NCI-H446 treated with DMSO at 0.1 percent for 48 hours (cell line): ENCODE measurements around the gene DHX35.
A peak's percentile ranks its signal among the peaks of the same experiment; 100 is the strongest.

Experiments
- DNase-seq: peaks from one replicate; lab custom pipeline; 2025; lab: John Stamatoyannopoulos, UW

Gene DHX35

DNA sequence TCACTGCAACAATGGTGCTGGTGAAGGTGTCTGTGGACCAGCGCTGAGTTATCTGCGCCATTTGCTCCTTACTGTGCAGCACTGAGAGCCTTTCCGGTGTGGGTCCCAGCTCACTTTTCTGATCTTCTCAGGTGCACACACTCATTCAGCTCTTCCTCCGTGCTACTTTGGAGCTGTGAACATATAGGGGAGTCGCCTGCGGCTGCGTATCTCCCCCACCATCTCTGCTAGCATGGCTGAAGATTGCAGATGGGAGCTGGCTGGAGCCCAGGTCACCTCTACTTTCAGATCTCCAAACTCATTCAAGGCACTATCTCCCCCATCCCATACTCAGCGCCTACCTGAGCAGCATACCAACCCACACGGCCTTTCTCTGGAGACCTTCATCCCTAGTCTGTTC is 96.9 kb downstream of the DHX35 start:
- DNase-seq: no peak

DNA sequence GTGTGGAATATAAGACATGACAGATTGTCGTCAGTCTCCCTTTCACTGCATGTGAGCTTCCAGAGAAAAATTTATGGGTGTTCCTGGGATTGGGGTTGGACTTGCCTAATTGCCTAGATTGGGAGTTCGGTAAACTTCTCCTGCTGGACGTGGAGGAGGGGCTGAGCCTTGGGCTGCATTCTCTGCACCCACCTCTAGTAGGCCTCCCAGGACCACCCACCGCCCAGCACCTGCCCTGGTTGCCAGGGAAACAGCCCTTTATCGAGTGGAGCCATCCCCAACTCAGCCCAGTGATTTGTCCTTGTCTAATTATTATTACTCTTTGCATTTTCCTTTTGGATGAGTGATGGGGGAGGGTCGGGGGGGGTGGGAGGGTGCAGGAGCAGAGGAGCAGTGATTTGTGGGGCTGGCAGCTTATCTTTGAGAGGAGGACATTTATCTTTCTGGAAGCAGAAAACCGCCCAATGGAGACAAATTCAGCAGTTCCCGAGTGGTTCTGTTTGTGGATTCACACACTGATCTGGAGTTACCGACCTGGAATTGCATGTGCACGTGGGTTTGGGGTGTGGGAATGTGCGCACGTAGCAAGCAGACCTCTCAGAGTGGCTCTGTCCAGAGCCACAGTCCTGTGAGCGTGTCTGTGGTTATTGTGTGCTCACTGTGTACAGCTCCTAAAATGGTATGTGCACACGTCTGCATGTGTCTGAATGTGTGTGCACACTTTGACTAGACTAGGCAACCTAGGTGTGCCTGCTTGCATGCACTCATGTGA is 104.5 kb downstream of the DHX35 start:
- no peak for DNase-seq

DNA sequence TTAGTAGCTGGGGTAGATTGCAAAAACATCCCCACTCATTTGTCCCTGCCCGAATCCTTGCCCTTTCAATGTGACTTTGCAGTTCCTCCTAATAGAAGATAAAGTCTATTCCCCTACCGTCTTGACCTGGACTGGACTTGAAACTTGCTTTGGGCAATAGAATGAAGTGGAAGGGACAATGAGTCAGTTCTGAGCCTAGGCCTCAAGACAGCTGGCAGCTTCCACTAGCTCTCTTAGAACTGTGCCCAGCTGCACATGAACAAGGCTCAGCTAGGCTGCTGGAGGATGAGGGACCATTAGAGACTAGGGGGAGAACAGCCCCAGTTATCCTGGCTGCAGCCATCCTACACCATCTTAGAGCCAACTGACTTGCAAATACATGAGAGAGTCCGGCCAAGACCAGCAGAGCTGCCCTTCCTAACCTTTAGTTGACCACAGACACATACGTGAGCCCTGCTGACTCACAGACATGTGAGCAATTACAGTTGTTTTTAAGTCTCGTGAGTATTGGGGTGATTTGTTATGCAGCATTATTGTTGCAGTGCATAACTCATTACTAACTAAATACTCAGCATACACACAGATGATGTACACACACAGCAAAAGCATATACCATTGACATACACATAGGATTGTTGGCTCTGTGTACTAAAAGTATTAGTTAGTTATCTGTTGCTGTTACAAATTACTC is 105.5 kb downstream of the DHX35 start:
- no peak for DNase-seq

DNA sequence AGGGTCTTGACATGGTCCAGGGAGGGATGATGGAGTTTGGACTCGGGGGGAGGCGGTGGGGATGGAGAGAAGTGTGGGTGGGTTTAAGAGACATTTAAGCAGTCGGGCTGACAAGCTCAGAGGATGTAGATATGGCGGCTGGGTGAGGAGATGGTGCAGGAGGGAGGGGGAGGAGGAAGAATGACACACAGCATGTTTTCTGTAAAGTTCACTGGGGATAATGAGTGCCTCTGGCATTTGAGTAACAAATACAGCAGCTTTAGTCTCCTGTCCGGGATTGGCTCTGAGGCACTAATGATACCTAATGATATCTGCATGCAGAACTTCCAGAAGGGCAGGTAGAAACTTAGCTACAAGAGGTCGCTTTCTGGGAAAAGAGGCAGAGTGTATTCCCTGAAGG is 107.8 kb downstream of the DHX35 start:
- DNase-seq: no peak

- no peak for DNase-seq
Observed at GRCh38 chr20:39070484-39071231, 108.5 kb downstream of the DHX35 start.

GRCh38 chr20:39072132-39072531 is 110.0 kb downstream of the DHX35 start:
- DNase-seq: no peak

GRCh38 chr20:39072653-39073052 is 110.5 kb downstream of the DHX35 start:
- no peak for DNase-seq

DNA sequence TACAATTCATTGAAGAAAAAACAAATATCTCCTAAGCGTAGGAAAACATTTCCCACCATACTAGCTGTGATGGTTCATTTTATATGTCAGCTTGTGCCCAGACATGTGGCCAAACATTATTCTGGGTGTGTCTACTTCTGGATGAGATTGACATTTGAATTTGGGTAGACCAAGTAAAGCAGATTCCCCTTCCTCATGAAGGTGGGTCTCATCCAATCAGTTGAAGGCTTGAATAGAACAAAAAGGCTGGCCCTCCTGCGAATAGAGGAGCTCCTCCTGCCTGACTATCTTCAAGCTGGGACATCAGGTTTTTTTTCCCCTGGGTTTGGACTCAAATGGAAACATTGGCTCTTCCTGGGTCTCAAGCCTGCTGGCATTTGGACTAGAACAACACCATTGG is 113.6 kb downstream of the DHX35 start:
- no peak for DNase-seq

GRCh38 chr20:39076958-39077357 is 114.8 kb downstream of the DHX35 start:
- DNase-seq: no peak

- DNase-seq: no peak
Observed at GRCh38 chr20:39080326-39080725, 118.2 kb downstream of the DHX35 start.

DNA sequence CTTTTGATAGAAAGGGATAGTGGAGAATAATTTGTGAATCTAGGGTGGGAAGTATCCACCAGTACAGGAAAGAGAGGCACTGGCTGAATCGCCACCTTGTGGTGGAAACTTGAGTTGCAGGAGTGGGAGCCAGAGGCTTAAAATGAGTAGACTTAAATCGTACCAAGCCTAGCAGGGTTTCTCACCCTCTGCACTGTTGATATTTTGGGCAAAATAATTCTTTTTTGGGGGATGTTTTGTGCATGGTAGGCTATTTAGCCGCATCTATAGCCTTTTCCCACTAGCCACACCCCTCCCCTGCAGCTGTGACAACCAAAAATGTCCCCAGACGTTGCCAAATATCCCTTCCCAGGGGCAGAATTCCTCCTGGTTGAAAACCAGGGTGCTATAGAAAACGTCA is 119.1 kb downstream of the DHX35 start:
- peak; percentile 35 for DNase-seq

DNA sequence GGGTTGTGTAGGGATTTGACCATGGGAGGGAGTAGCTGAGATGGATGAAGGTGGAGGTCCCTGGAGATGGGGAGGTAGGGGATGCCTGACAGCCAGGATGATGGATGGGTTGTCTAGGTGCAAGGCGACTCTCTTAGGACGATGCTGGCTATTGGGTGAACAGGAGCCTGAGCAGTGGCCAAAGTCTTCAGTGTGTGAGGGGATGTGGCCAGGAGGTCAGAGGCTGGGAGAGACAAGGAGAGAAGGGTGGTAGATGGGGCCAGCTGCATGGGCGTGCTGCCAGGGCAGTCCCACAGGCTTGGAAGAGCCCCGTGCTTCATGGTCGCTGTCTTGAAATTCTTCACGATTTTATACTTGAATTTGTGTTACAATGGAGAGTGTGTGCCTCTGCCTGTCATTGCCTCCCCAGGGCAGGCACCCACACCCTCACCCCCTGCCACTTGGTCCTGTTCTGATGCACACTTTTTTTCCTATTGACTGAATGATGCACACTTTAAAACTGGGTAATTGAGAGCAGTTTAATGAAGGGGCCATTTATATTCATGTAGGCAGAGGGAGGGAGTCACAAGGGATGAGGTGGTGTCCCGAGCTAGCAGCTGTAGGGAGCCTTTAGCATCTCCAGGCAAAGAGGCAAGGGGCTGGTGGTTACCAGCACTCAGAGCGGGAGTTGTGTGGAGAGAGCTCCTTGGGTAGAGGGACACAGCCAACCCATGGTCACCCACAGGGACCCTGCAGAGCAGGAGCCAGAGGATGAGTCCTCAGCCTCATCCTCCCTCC is 120.7 kb downstream of the DHX35 start:
- DNase-seq: no peak

GRCh38 chr20:39083761-39084160 is 121.6 kb downstream of the DHX35 start:
- no peak for DNase-seq

- DNase-seq: no peak
Observed at GRCh38 chr20:39089029-39089428, 126.9 kb downstream of the DHX35 start.
